Activated CD4-positive, alpha-beta T cell treated with anti-CD3 and anti-CD28 coated beads for 36 hours (primary cell): ENCODE measurements around the gene ARSG. TPM values are rescaled to one million over a fixed set of nuclear protein-coding genes. Genes with fewer than 3 reads are reported as not detected.

Experiments
- ATAC-seq: fragments of 200-7000 bp; cut with Tn5 transposase; one replicate; pipeline ENCODE4 v1.10.0; 2021; ENCODE audit warnings: mild to moderate bottlenecking, moderate library complexity
- CTCF ChIA-PET: fragments of 350-600 bp; sonication (Branson Sonifier 250); formaldehyde crosslinking; loops from one replicate; lab custom pipeline; 2021; ENCODE audit warnings: antibody characterized with exemption; lab: Charles Lee
- POLR2A ChIA-PET: fragments of 350-600 bp; sonication (Branson Sonifier 250); formaldehyde crosslinking; loops from one replicate; lab custom pipeline; 2021; ENCODE audit warnings: antibody characterized with exemption, inconsistent platforms; lab: Charles Lee
- DNase-seq: peaks from one replicate; pipeline ENCODE4 v3.0.0-alpha.2; 2020
- H3K27ac Mint-ChIP-seq: one replicate; pipeline ENCODE4 v1.8.0; 2021; ENCODE audit warnings: mixed read lengths
- H3K27me3 Mint-ChIP-seq: one replicate; pipeline ENCODE4 v1.8.0; 2021; ENCODE audit warnings: mixed read lengths
- H3K36me3 Mint-ChIP-seq: one replicate; pipeline ENCODE4 v1.8.0; 2021; ENCODE audit warnings: low read depth, mixed read lengths
- H3K4me1 Mint-ChIP-seq: one replicate; pipeline ENCODE4 v1.8.0; 2021; ENCODE audit warnings: mixed read lengths
- H3K4me3 Mint-ChIP-seq: one replicate; pipeline ENCODE4 v1.8.0; 2021; ENCODE audit warnings: mild to moderate bottlenecking, moderate library complexity, mixed read lengths
- H3K9me3 Mint-ChIP-seq: one replicate; pipeline ENCODE4 v1.8.0; 2021; ENCODE audit warnings: low read depth, mixed read lengths
- intact Hi-C, 2 experiments: fragments of 100-400 bp; cut with DNase I in 1 of 2; cut with micrococcal nuclease in 1 of 2; formaldehyde crosslinking; loops; one replicate each; pipeline versions ENCODE4 v1.14.2 to v1.15.1; 2022 to 2024; cut with DNase I, micrococcal nuclease
- total RNA-seq, 2 experiments: library from RNA; stranded (reverse); gene quantifications; one replicate each; pipeline ENCODE4 v1.2.3, GENCODE V29; 2021

Gene ARSG
- total RNA-seq, 2 experiments from 2014 or later: 7.8 to 10.9 TPM

DNA sequence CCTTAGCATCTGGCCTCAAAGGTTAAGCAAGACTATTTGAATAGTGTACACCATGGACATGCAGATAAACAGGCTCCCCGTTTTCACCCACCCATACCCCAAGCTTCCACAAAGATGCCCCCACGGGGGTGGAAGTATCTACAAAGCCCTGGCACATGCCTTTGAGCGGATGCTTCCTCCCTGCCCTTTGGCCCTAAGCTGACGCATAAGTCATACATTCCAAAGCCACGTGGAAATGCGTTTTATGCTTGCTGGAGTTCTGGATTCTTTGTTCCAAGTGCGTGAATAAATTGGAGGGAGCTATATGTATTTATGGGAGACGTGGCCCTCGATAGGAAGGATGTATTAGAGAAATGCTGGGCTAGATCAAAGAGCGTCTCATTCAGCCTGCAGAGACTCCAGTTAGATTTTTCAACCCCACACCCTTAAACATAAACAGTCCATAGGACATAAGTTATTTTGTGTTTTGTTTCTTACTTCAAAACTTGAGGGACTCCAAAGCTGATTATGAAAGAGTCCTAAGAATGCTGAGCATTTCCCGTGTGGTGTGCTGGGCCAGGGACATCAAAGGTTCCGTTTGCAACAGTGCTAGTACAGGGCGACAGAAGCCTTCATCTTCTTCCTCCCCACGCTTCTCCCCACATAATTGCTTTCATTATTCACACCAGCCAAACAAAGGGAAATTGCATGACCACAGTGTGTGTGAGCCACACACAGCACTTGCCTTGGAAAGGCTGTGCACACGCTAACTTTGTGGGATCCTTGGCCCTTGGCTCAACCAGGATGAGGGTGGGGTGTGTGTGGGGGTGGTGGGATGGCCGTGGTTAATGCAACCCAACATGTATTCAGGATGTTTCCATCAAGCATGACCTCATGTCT lies 92.4 kb downstream of the ARSG start:
- Mint-ChIP-seq H3K36me3 (no peaks in the 10 kb centered on the region), H3K4me3 (no peak overlapping the region), H3K27me3 (no peaks in the 10 kb centered on the region), H3K27ac (peak overlapping the region; percentile 40), H3K9me3 (no peaks in the 10 kb centered on the region), H3K4me1 (peaks cover 17% of the 10 kb centered on the region)
- POLR2A ChIA-PET: no interaction called here
- CTCF ChIA-PET: interaction anchor here (0.9 to 2.3 kb wide), 2 partner anchors 27 to 53 kb away, joined by 3 to 7 read pairs; no protein-coding TSS in a partner anchor
- ATAC-seq (peak; percentile 69), DNase-seq (no peak)
- intact Hi-C loops: no loop called here

DNA sequence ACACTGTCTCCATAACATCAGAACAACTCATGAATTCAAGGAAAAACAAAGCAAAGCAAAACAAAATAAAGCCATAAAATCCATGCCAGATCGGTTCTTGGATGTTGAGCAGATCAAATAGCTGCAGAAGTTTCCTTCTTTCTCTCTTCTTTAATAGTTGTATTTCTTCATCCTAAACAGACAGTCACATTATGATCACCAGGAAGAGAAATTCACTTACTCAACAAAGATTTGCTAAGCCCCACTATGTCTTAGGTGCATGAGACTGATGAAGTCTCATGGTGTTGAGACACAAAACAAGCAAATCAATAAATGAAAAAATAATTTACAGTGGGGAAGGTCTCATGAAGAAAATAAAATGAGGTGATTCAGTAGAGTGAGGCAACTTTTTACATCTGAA lies 93.2 kb downstream of the ARSG start:
- Mint-ChIP-seq H3K9me3 (no peaks in the 10 kb centered on the region), H3K4me3 (no peak overlapping the region), H3K36me3 (no peaks in the 10 kb centered on the region), H3K4me1 (peaks cover 17% of the 10 kb centered on the region), H3K27me3 (no peaks in the 10 kb centered on the region), H3K27ac (peak overlapping the region; percentile 33)
- DNase-seq: no peak
- CTCF ChIA-PET: interaction anchor here (0.9 kb wide), 1 partner anchor 59 kb away, joined by 3 read pairs; no protein-coding TSS in a partner anchor
- no peak for ATAC-seq
- POLR2A ChIA-PET: no interaction called here
- intact Hi-C loops: no loop called here

DNA sequence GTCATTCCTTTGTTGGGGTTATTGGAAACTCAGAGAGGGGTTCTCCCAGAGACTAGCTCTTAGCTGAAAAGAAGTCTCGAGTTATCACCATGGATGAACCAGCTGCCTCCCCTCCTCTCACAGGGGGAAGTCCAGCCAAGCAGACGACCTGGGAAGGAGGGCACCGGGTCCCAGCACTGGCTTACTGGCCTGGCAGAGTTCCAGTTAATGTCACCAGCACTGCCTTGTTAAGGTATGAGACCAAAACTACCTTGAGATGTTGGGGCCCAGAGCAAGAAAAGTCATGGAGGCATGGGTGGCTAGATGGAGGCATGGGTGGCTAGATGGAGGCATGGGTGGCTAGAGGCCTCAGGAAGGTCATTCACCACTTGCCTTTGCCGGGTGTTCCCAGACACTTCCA lies 93.6 kb downstream of the ARSG start:
- Mint-ChIP-seq H3K27ac (no peak overlapping the region), H3K4me3 (no peak overlapping the region), H3K36me3 (no peaks in the 10 kb centered on the region), H3K9me3 (no peaks in the 10 kb centered on the region), H3K4me1 (peaks cover 17% of the 10 kb centered on the region), H3K27me3 (no peaks in the 10 kb centered on the region)
- intact Hi-C loops: no loop called here
- ChIA-PET POLR2A (no interaction called here), CTCF (interaction anchor here (0.9 kb wide), 1 partner anchor 59 kb away, joined by 3 read pairs; no protein-coding TSS in a partner anchor)
- ATAC-seq: no peak
- DNase-seq: no peak

GRCh38 chr17:68385490-68386215 lies 94.4 kb downstream of the ARSG start:
- no peak for DNase-seq

GRCh38 chr17:68387435-68388218 lies 96.3 kb downstream of the ARSG start:
- intact Hi-C loops: no loop called here
- Mint-ChIP-seq H3K4me1 (peaks cover 15% of the 10 kb centered on the region), H3K27me3 (no peaks in the 10 kb centered on the region), H3K36me3 (no peaks in the 10 kb centered on the region), H3K27ac (no peak overlapping the region), H3K9me3 (no peaks in the 10 kb centered on the region), H3K4me3 (no peak overlapping the region)
- no peak for ATAC-seq
- CTCF ChIA-PET: interaction anchor here (0.5 to 2.5 kb wide), 5 partner anchors 11 to 99 kb away, joined by 3 to 6 read pairs (median 3); no protein-coding TSS in a partner anchor
- POLR2A ChIA-PET: no interaction called here
- DNase-seq: no peak

More at GRCh38 chr17:68385490-68386215, 94.4 kb downstream of the ARSG start:
- POLR2A ChIA-PET: no interaction called here
- H3K27ac Mint-ChIP-seq: no peak overlapping the region
- no peaks in the 10 kb centered on the region for H3K9me3 Mint-ChIP-seq
- no peaks in the 10 kb centered on the region for H3K36me3 Mint-ChIP-seq
- intact Hi-C loops: no loop called here
- no peak for ATAC-seq
- no peaks in the 10 kb centered on the region for H3K27me3 Mint-ChIP-seq
- CTCF ChIA-PET: interaction anchor here (1.6 kb wide), 1 partner anchor 77 kb away, joined by 3 read pairs; no protein-coding TSS in a partner anchor
- H3K4me1 Mint-ChIP-seq: peaks cover 17% of the 10 kb centered on the region
- no peak overlapping the region for H3K4me3 Mint-ChIP-seq

DNA sequence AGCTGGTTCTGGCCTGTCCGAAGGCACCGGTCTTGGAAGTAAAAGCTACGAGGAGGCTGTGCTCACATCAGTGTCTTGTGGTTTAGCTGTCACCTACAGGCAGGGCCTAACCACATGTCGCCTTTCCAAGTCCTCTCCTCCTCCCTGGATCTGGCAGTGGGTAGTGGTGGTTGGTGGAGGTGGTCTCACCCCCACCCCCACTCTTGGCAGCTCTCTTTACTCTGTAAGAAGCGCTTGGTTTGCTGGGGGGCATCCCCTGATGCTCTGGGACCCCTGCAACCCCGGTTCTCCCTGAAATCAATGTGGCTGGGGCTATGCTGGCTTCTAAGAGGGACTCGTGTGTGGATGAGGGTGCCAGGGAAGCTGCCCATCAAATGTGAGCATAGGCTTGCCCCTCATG lies 97.7 kb downstream of the ARSG start:
- Mint-ChIP-seq H3K27me3 (no peaks in the 10 kb centered on the region), H3K4me1 (peaks cover 6% of the 10 kb centered on the region), H3K4me3 (no peak overlapping the region), H3K9me3 (no peaks in the 10 kb centered on the region), H3K36me3 (no peaks in the 10 kb centered on the region), H3K27ac (no peak overlapping the region)
- intact Hi-C loops: no loop called here
- POLR2A ChIA-PET: no interaction called here
- DNase-seq (no peak), ATAC-seq (no peak)
- CTCF ChIA-PET: interaction anchor here (0.7 to 2.5 kb wide), 3 partner anchors 10 to 81 kb away, joined by 3 to 6 read pairs (median 3); no protein-coding TSS in a partner anchor

DNA sequence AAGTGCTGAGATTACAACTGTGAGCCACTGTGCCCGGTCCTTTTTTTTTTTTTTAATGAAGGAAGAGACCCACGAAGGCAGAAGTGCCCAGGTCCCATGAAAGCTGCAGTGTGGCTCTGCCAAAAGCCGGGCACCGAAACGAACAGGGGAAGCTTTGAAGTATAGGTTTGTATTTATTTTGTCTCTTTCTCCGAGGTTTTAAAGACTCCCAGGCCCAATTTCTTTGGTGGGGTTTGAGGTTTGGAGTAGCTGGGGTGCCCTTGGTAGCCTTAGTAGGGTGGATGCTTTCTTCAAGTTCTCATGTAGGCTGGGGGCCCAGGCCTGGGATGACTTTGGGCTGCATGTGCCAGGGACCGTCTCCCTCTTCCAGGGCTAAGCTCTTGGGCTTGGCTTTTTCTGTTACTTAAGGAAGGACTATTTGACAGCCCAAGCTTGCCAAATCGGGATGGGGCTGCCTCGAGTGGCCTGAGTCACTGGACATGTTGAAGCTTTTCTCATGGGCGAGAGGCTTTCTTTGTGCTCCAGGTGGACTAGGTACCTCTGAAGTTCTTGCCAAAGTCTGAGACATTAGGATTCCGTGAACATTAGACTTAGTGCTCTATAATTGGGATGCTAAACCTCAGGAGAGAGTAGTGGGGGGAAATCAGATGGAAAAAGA lies 99.7 kb downstream of the ARSG start:
- POLR2A ChIA-PET: no interaction called here

DNA sequence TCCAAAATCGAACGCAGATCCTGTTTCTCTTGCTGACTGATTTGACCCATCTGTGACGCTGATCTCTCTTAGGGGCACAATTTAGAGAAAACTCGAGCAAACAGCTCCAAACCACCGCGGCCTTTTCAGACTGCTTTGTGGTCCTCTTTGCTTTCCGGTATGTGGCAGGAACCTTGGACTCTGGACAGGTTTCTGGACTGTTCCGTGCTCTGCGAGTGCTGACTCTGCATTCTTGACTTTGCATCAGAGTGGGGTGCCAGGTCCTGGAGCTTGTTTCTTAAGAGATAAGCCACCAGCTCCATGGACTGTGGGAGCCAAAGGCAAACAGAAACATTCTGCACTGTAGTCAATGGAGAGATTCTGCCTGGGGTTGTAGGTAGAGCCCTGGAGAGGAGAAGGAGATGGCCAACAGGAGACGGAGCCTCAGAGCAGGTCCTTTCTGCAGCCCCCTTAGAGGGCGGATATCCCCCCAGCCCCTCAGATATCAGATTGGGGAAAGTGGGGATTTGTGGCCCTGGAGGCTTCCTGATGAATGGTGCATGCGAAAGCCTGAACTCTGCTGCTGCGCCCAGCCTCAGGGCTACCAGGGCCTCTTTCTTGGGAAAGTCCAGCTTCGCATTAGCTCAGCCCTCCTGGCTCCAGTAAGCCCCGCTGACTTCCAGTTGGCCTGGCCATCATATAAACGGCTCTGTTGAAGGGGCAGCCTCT lies 100.4 kb downstream of the ARSG start:
- ChIA-PET CTCF (interaction anchor here (0.7 to 1.2 kb wide), 3 partner anchors 14 to 143 kb away, joined by 3 read pairs; no protein-coding TSS in a partner anchor), POLR2A (no interaction called here)
- peaks cover 2% of the 10 kb centered on the region for H3K4me1 Mint-ChIP-seq
- no peak overlapping the region for H3K4me3 Mint-ChIP-seq
- DNase-seq (no peak), ATAC-seq (no peak)
- intact Hi-C loops: no loop called here
- no peak overlapping the region for H3K27ac Mint-ChIP-seq
- peaks cover 3% of the 10 kb centered on the region for H3K9me3 Mint-ChIP-seq
- H3K27me3 Mint-ChIP-seq: no peaks in the 10 kb centered on the region
- peaks cover 11% of the 10 kb centered on the region for H3K36me3 Mint-ChIP-seq

More for the DNA sequence above, 99.7 kb downstream of the ARSG start:
- intact Hi-C loops: no loop called here
- CTCF ChIA-PET: interaction anchor here (0.8 to 1.2 kb wide), 2 partner anchors 14 to 142 kb away, joined by 3 read pairs; no protein-coding TSS in a partner anchor
- no peak overlapping the region for H3K4me3 Mint-ChIP-seq
- no peak overlapping the region for H3K27ac Mint-ChIP-seq
- H3K27me3 Mint-ChIP-seq: no peaks in the 10 kb centered on the region
- peaks cover 3% of the 10 kb centered on the region for H3K9me3 Mint-ChIP-seq
- H3K36me3 Mint-ChIP-seq: peaks cover 8% of the 10 kb centered on the region
- no peaks in the 10 kb centered on the region for H3K4me1 Mint-ChIP-seq
- DNase-seq (no peak), ATAC-seq (no peak)

GRCh38 chr17:68394608-68395331 lies 103.5 kb downstream of the ARSG start:
- intact Hi-C loops: loop anchor here in 1 of 2 experiments (5.0 kb wide), 1 partner anchor 43 kb away; no protein-coding TSS in a partner anchor

More at GRCh38 chr17:68394608-68395331, 103.5 kb downstream of the ARSG start:
- no peak for DNase-seq
- Mint-ChIP-seq H3K27ac (no peak overlapping the region), H3K36me3 (peaks cover 11% of the 10 kb centered on the region), H3K27me3 (no peaks in the 10 kb centered on the region), H3K4me3 (no peak overlapping the region), H3K9me3 (peaks cover 3% of the 10 kb centered on the region), H3K4me1 (peaks cover 23% of the 10 kb centered on the region)
- CTCF ChIA-PET: interaction anchor here (0.7 to 1.0 kb wide), 2 partner anchors 15 to 131 kb away, joined by 3 read pairs; no protein-coding TSS in a partner anchor
- no peak for ATAC-seq
- POLR2A ChIA-PET: no interaction called here
